Activated naive CD4-positive, alpha-beta T cell treated with anti-CD3 and anti-CD28 coated beads, Interleukin-2, amount 50 U/mL, for 16 hours (primary cell): ENCODE data around the gene PIGK.
"Not testable (repeated sequence)": the region's sequence is repeated elsewhere in the genome, so short reads cannot be mapped to it uniquely, and the experiment has no call there.

ENCODE experiments used
- DNase-seq: peaks from one replicate; pipeline ENCODE4 v3.0.0-alpha.2; 2020

PIGK gene

GRCh38 chr1:77219166-77219887 lies at the start of gene PIGK:
TSS of gene PIGK (minus strand) at chr1:77219430. CDS start at chr1:77219402, 28 bp downstream.
- peak; percentile 88 for DNase-seq

- no peak for DNase-seq
These were observed 47.8 kb upstream of the PIGK start for GRCh38 chr1:77267035-77267434.

DNA sequence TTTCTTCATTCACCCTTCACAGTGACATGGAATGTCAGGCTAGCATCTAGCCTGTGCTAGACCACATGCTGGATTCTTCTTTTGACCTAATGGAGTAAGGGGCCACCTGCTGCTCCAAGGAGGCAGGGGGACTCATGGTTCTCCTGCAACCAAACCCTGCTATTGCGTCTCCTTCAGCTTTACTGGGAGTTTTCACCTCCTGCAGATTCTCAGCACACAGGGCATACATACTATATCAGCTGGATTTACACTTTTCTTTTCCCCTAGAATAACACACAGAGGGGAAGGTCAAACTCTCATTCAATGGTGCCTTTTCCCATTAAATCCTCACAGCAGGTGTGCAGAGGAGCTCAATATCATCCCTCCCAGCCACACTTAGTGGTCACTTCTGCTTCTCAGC lies 46.0 kb upstream of the PIGK start:
- no peak for DNase-seq

- no peak for DNase-seq
These were observed 44.5 kb upstream of the PIGK start for GRCh38 chr1:77263708-77264107.

DNA sequence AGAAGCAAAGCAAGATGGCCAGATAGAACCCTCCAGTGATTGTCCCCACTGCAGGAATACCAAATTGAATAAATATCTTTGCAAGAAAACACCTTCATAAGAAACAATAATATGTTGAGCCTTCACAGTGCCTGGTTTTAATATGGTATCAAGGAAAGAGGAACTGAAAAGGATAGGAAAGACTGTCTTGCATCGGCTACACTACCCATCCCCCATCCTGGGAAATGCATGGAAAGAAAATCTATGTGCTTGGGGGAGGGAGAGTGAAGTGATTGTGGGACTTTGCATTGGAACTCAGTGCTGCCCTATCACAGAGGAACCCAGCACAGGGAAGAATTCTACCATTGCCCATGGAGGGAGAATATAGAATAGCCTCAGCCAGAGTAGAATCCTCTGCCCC lies 34.0 kb upstream of the PIGK start:
- no peak for DNase-seq

DNA sequence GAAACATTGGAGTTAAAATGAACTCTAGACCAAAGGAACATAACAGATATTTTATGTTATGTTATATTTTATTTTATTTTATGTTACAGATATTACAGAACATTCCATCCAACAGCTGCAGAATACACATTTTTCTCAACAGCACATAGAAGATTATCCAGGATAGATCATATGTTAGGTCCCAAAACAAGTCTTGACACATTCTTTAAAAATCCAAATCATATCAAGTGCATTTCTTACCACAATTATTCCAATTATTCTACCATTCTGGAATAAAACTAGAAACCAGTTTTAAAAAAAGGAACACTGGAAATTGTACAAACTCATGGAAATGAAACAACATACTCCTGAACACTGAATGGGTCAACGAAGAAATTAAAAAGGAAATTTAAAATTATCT lies 30.9 kb upstream of the PIGK start:
- no peak for DNase-seq

GRCh38 chr1:77245830-77246229 lies 26.6 kb upstream of the PIGK start:
- DNase-seq: no peak

DNA sequence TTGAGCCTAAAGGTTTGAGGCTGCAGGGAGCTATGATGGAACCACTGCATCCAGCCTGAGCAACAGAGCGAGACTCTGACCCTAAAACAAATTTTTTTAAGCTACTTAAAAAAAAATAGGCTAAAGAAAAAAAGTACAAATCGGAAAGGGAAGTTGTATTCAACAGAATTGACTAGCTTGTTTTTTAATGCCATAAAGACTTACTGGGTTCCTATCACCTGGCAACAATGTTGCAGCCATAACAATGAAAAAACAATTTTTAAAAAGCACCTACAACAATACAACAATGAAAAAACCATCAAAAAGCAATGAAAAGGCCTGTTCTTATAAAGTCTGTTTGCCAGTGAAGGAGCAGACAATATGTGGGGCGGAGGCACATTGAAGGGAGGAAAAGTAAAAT lies 20.1 kb upstream of the PIGK start:
- no peak for DNase-seq

DNA sequence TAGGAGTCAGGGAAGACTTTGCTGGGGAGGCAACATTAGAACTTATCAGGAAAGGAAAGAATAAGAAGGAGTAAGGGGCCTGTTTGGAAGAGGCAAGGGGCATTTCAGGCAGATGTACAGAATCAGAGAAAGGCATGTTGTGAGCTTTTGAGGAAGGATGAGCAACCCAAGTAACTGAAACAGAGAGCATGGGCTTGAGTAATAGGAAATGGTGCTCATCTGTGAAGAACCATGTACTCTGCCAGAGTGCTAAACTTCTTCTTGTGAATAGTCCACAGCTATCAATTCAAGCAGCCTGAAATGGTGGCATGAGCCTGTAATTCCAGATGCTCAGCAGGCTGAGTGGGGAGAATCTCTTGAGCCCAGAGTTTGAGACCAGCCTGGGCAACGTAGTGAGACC lies 19.2 kb upstream of the PIGK start:
- DNase-seq: no peak

- DNase-seq: no peak
These were observed 15.7 kb upstream of the PIGK start for GRCh38 chr1:77234943-77235342.

DNA sequence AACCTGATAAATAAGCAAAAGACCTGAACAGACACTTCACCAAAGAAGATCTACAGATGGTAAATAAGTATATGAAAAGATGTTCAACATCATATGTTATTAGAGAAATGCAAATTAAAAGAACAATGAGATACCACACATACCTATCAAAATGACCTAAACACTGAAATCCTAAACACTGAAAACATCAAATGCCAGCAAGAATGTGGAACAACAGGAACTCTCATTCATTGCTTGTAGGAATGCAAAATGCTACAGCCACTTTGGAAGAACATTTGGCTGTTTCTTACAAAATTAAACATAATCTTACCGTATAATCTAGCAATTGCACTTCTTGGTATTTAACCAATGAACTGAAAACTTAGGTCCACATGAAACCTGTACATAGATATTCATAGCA lies 14.9 kb upstream of the PIGK start:
- DNase-seq: no peak

- DNase-seq: no peak
These were observed 13.6 kb upstream of the PIGK start for GRCh38 chr1:77232829-77233228.

DNA sequence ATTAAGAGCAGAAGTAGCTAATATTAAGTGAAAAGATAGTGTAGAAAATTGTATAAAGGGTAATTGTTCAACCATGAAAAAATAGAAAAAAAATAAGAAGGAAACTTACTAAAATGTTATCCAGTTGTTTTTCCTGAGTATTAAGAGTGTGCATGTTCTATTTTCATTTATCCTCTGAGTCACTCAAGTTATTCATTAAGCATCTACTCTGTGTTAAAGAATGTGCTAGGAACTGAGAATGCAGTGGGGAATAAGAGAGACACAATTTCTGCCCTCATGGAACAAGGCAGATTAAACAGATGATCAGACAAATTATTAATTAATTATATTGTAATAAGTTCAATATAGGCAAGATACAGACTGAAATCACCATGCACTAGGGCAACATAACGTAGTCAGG lies 10.8 kb upstream of the PIGK start:
- DNase-seq: no peak

DNA sequence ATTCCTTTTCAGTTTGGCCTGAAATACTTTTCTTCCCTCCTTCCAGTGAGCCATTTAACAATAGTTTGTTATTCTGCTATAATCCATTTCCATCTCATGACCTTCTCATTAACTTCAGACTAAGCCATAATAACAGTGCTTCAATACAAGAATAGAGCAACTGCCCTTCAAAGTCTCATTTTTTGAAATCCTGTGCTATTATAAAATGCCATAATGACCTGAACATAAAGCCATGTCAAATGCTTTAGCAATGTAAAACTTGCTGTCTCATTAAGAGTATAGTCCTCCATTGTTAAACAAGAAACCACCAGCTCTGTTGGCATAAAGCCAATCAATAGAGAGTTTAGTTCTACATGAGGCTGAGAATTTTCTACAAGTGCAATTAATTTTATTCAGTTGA lies 9.6 kb upstream of the PIGK start:
- no peak for DNase-seq

DNA sequence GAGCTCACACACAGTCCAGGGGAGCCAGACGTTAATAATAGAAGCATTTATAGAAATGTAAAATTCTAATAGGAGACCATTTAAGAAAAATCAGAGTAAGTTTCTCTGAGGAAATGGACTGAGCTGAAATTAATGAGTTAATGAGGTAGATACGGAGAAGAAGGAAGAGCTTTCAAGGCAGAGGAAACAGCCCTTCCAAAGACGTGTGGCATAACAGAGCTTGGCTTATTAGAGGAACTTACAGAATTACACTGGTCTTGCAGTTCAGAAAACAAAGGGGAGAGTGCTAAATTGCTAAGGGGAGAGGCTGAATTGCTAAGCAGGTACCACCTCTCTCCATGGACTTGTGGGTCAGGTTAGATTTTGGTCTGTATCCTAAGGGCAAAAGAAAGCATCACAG lies 8.2 kb upstream of the PIGK start:
- DNase-seq: no peak

DNA sequence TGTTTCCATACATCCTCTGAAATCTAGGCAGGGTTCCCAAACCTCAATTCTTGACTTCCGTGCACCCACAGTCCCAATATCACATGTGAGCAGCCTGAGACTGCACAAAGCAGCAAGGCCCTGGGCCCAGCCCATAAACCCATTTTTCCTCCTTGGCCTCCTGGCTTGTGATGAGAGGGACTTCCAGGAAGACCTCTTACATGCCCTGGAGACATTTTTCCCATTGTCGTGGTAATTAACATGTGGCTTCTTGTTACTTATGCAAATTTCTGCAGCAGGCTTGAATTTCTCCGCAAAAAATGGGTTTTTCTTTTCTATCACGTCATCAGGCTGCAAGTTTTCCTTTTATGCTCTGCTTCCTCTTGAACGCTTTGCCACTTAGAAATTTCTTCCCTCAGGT lies 3.3 kb upstream of the PIGK start:
- no peak for DNase-seq

- no peak for DNase-seq
These were observed 1.6 kb upstream of the PIGK start for GRCh38 chr1:77220687-77221463.

- no peak for DNase-seq
These were observed 609 bp downstream of the PIGK start for GRCh38 chr1:77218477-77219165.

DNA sequence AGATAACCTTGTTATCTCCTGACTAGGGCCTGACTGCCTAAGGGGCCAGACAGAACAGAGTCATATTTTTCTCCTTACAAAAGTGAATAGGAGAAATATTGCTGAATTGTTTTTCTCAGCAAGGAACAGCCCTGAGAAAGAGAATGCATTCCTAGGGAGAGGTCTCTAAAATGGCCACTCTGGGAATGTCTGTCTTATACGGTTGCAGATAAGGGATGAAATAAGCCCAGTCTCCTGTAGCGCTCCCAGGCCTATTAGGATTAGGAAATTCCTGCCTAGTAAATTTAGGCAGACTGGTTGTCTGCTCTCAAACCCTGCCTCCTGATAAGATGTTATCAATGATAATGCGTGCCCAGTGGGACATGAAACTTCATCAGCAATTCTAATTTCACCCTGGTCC lies 15.2 kb downstream of the PIGK start:
- DNase-seq: not testable (repeated sequence)

GRCh38 chr1:77202751-77203150 lies 16.5 kb downstream of the PIGK start:
- DNase-seq: no peak

GRCh38 chr1:77200806-77201205 lies 18.4 kb downstream of the PIGK start:
- no peak for DNase-seq

DNA sequence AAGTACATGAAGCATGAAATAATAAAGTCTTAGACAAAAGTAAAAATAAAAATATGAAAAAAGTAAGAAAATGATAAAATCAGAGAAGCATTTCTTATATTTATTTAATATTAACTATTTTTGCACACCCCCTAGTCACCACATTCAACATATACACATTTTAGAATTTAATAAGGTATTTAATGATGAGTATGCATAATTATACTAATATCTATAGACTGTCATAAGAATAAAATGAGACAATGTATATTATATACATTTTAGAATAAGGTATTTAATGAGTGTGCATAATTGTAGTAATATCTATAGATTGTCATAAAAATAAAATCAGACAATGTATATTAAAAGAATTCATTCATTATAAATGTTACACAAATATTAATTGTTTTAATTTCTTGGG lies 18.9 kb downstream of the PIGK start:
- no peak for DNase-seq

- no peak for DNase-seq
These were observed 21.9 kb downstream of the PIGK start for GRCh38 chr1:77197351-77197750.

DNA sequence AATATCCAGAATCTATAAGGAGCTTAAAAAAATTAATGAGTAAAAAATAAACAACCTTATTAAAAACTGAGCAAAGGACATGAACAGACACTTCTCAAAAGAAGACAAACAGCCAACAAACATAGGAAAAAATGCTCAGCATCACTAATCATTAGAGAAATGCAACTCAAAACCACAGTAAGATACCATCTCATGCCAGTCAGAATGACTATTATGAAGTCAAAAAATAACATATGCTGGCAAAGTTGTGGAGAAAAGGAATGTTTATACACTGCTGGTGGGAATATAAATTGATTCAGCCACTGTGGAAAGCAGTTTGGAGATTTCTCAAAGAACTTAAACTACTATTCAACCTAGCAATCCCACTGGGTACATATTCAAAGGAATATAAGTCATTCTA lies 25.3 kb downstream of the PIGK start:
- no peak for DNase-seq
